Neuronal stem cell (in vitro differentiated cells): Measurements from ENCODE around the gene ZNF212.

ENCODE experiments used
- DNase-seq: peaks from one replicate; pipeline ENCODE4 v3.0.0-alpha.2; 2013; ENCODE audit warnings: low spot score
- H2AFZ ChIP-seq: one replicate; pipeline ENCODE4 v1.6.1; 2013; ENCODE audit warnings: mild to moderate bottlenecking, low read length, inconsistent platforms
- H2AK5ac ChIP-seq: 2 replicates; pipeline ENCODE4 v1.6.1; 2013; ENCODE audit warnings: low read depth, mild to moderate bottlenecking, inconsistent platforms, low read length, moderate library complexity, mixed read lengths
- H2BK120ac ChIP-seq: 2 replicates; pipeline ENCODE4 v1.6.1; 2013; ENCODE audit warnings: low read depth, mild to moderate bottlenecking, inconsistent platforms, low read length, moderate library complexity, mixed read lengths
- H2BK12ac ChIP-seq: one replicate; pipeline ENCODE4 v1.6.1; 2013; ENCODE audit warnings: low read length, inconsistent platforms
- H2BK15ac ChIP-seq: 2 replicates; pipeline ENCODE4 v1.6.1; 2013; ENCODE audit warnings: mild to moderate bottlenecking, low read length, inconsistent platforms, mixed read lengths
- H2BK5ac ChIP-seq: one replicate; pipeline ENCODE4 v1.6.1; 2013; ENCODE audit warnings: inconsistent platforms, mild to moderate bottlenecking, low read length, moderate library complexity
- H3K14ac ChIP-seq: one replicate; pipeline ENCODE4 v1.6.1; 2013; ENCODE audit warnings: low read length, inconsistent platforms
- H3K18ac ChIP-seq: 2 replicates; pipeline ENCODE4 v1.6.1; 2013; ENCODE audit warnings: low read length, inconsistent platforms
- H3K23ac ChIP-seq: 2 replicates; pipeline ENCODE4 v1.6.1; 2013; ENCODE audit warnings: low read depth, mild to moderate bottlenecking, mixed read lengths, low read length, inconsistent platforms; ENCODE audit not compliant: poor library complexity
- H3K27ac ChIP-seq: replicated peaks from 3 replicates; pipeline ENCODE4 v1.5.1; 2013; ENCODE audit warnings: low read length, inconsistent platforms
- H3K27me3 ChIP-seq, 3 experiments: 2 replicates each; pipeline ENCODE4 v1.6.1; 2013; ENCODE audit warnings: low read length in 3 of 3, mild to moderate bottlenecking in 2 of 3, inconsistent platforms in 1 of 3, low read depth in 1 of 3, mixed read lengths in 1 of 3, moderate library complexity in 1 of 3; ENCODE audit not compliant: control insufficient read depth in 3 of 3, insufficient read depth in 3 of 3
- H3K36me3 ChIP-seq, 2 donors: replicated peaks in 1 of 2; 2 replicates each; pipeline ENCODE4 v1.6.1; 2013; ENCODE audit warnings: low read length in 2 of 2; ENCODE audit not compliant: control insufficient read depth in 2 of 2, insufficient read depth in 2 of 2
- H3K4ac ChIP-seq: 2 replicates; pipeline ENCODE4 v1.6.1; 2013; ENCODE audit warnings: inconsistent platforms, mild to moderate bottlenecking, low read length, moderate library complexity
- H3K4me1 ChIP-seq, 2 donors: 1 replicate in 1 of 2; 2 replicates in 1 of 2; pipeline ENCODE4 v1.6.1; 2013; ENCODE audit warnings: low read length in 2 of 2, low read depth in 1 of 2; ENCODE audit not compliant: control insufficient read depth in 2 of 2, insufficient read depth in 1 of 2
- H3K4me2 ChIP-seq: one replicate; pipeline ENCODE4 v1.6.1; 2013; ENCODE audit warnings: mild to moderate bottlenecking, low read length, inconsistent platforms; ENCODE audit not compliant: insufficient read depth, poor library complexity, severe bottlenecking
- H3K4me3 ChIP-seq, 2 donors: 2 replicates each; pipeline ENCODE4 v1.5.1; 2013; ENCODE audit warnings: low read length in 2 of 2, mild to moderate bottlenecking in 2 of 2, inconsistent platforms in 1 of 2, moderate library complexity in 1 of 2
- H3K79me1 ChIP-seq: one replicate; pipeline ENCODE4 v1.6.1; 2013; ENCODE audit warnings: low read depth, mild to moderate bottlenecking, inconsistent platforms, low read length, moderate library complexity
- H3K9ac ChIP-seq: one replicate; pipeline ENCODE4 v1.6.1; 2013; ENCODE audit warnings: mild to moderate bottlenecking, low read depth, low read length, inconsistent platforms; ENCODE audit not compliant: poor library complexity
- H3K9me3 ChIP-seq, 2 donors: replicated peaks in 1 of 2; 2 replicates each; pipeline versions ENCODE3 to v1.6.1; 2013; ENCODE audit warnings: low read length in 2 of 2, mild to moderate bottlenecking in 2 of 2, inconsistent platforms in 1 of 2, low read depth in 1 of 2, mixed read lengths in 1 of 2, moderate library complexity in 1 of 2; ENCODE audit not compliant: control insufficient read depth in 2 of 2, insufficient read depth in 1 of 2
- H4K8ac ChIP-seq: one replicate; pipeline ENCODE4 v1.6.1; 2013; ENCODE audit warnings: low read depth, mild to moderate bottlenecking, inconsistent platforms, low read length, moderate library complexity
- H4K91ac ChIP-seq: one replicate; pipeline ENCODE4 v1.6.1; 2013; ENCODE audit warnings: low read length, low read depth, mild to moderate bottlenecking, inconsistent platforms; ENCODE audit not compliant: poor library complexity
- WGBS, 2 donors: extraction: QIAGEN DNeasy Blood & Tissue Kit; methylation state at CpG; one replicate each; pipeline ENCODE4 v1.1.7; 2013; ENCODE audit warnings: missing lambda C conversion rate in 2 of 2, mixed read lengths in 1 of 2; ENCODE audit not compliant: insufficient read length in 2 of 2, insufficient replicate concordance in 1 of 2; ENCODE audit errors: extremely low coverage in 2 of 2; 5-methylcytosine and 5-hydroxymethylcytosine counted together

ZNF212 gene

GRCh38 chr7:149300620-149301285 lies 61.3 kb downstream of the ZNF212 start:
- Histone ChIP-seq H2BK12ac (no peak overlapping the region), H3K23ac (no peak overlapping the region), H3K14ac (no peak overlapping the region), H2BK120ac (no peak overlapping the region), H2AK5ac (no peak overlapping the region), H3K4me3 (no peak overlapping the region), H2BK5ac (no peak overlapping the region), H3K9ac (no peak overlapping the region), H4K91ac (no peak overlapping the region), H3K36me3 (no peaks in the 10 kb centered on the region), H3K4me1 (no peaks in the 10 kb centered on the region), H3K27me3 (peaks cover 0 to 1% (median 0%) of the 10 kb centered on the region in 3 experiments), H3K79me1 (no peaks in the 10 kb centered on the region), H3K9me3 (peaks cover 4 to 14% of the 10 kb centered on the region in 2 donors), H3K27ac (no peak overlapping the region), H2BK15ac (no peak overlapping the region), H3K18ac (no peak overlapping the region), H2AFZ (no peak overlapping the region), H3K4me2 (no peak overlapping the region), H4K8ac (no peak overlapping the region), H3K4ac (no peak overlapping the region)
- no CpG with 5 or more reads among the region's 8 CpGs for WGBS, 2 donors
- no peak for DNase-seq

GRCh38 chr7:149302222-149302621 lies 62.8 kb downstream of the ZNF212 start:
- no peak overlapping the region for H4K91ac ChIP-seq
- H3K36me3 ChIP-seq, result no peaks in the 10 kb centered on the region
- no peak overlapping the region for H2BK5ac ChIP-seq
- H2BK120ac ChIP-seq, result no peak overlapping the region
- peaks cover 0 to 3% (median 0%) of the 10 kb centered on the region in 3 experiments for H3K27me3 ChIP-seq
- no peak overlapping the region for H2AFZ ChIP-seq
- no peak overlapping the region for H2BK12ac ChIP-seq
- no peak overlapping the region for H3K18ac ChIP-seq
- no peak overlapping the region for H3K4me3 ChIP-seq
- no peak overlapping the region for H3K4me2 ChIP-seq
- peaks cover 4 to 14% of the 10 kb centered on the region in 2 donors for H3K9me3 ChIP-seq
- no peak overlapping the region for H2AK5ac ChIP-seq
- no peak overlapping the region for H3K4ac ChIP-seq
- H3K14ac ChIP-seq, result no peak overlapping the region
- H4K8ac ChIP-seq, result no peak overlapping the region
- no peak overlapping the region for H3K9ac ChIP-seq
- H3K27ac ChIP-seq, result no peak overlapping the region
- H2BK15ac ChIP-seq, result no peak overlapping the region
- no peak overlapping the region for H3K23ac ChIP-seq
- no peaks in the 10 kb centered on the region for H3K79me1 ChIP-seq
- no peaks in the 10 kb centered on the region for H3K4me1 ChIP-seq
- no peak for DNase-seq
- WGBS, 2 donors, result no CpG with 5 or more reads among the region's 12 CpGs

- Histone ChIP-seq H3K36me3 (no peaks in the 10 kb centered on the region), H4K8ac (no peak overlapping the region), H2BK15ac (no peak overlapping the region), H3K4me1 (no peaks in the 10 kb centered on the region), H3K9ac (no peak overlapping the region), H3K4me2 (no peak overlapping the region), H3K27ac (no peak overlapping the region), H2BK5ac (no peak overlapping the region), H2AFZ (no peak overlapping the region), H3K9me3 (peaks cover 4 to 14% of the 10 kb centered on the region in 2 donors), H2AK5ac (no peak overlapping the region), H3K18ac (no peak overlapping the region), H4K91ac (no peak overlapping the region), H3K79me1 (no peaks in the 10 kb centered on the region), H3K4ac (no peak overlapping the region), H2BK120ac (no peak overlapping the region), H3K4me3 (no peak overlapping the region), H3K23ac (no peak overlapping the region), H2BK12ac (no peak overlapping the region), H3K27me3 (peaks cover 0 to 3% (median 0%) of the 10 kb centered on the region in 3 experiments), H3K14ac (no peak overlapping the region)
- no peak for DNase-seq
- WGBS, 2 donors, result no CpG with 5 or more reads among the region's 2 CpGs
These were observed 63.4 kb downstream of the ZNF212 start for GRCh38 chr7:149302865-149303264.

- Histone ChIP-seq H3K79me1 (no peaks in the 10 kb centered on the region), H4K8ac (no peak overlapping the region), H3K4me2 (no peak overlapping the region), H2AK5ac (no peak overlapping the region), H3K9me3 (peaks cover 0 to 4% of the 10 kb centered on the region in 2 donors), H2BK120ac (no peak overlapping the region), H3K4ac (no peak overlapping the region), H2BK12ac (no peak overlapping the region), H3K4me1 (no peaks in the 10 kb centered on the region), H4K91ac (no peak overlapping the region), H3K23ac (no peak overlapping the region), H3K14ac (no peak overlapping the region), H3K27me3 (peaks cover 0 to 3% (median 0%) of the 10 kb centered on the region in 3 experiments), H3K4me3 (no peak overlapping the region), H3K9ac (no peak overlapping the region), H2BK15ac (no peak overlapping the region), H2BK5ac (no peak overlapping the region), H3K27ac (no peak overlapping the region), H3K18ac (no peak overlapping the region), H3K36me3 (no peaks in the 10 kb centered on the region), H2AFZ (no peak overlapping the region)
- no peak for DNase-seq
- no CpG with 5 or more reads among the region's 7 CpGs for WGBS, 2 donors
These were observed 64.6 kb downstream of the ZNF212 start for GRCh38 chr7:149304006-149304405.
